H1 (cell line): Measurements from ENCODE around the gene POLN. TPM values are rescaled to one million over a fixed set of nuclear protein-coding genes. Genes with fewer than 3 reads are reported as not detected.

Experiments
- CTCF ChIA-PET: fragments of 300-600 bp; sonication (Branson Sonifier 250); formaldehyde crosslinking; loops from one replicate; lab custom pipeline; 2021; ENCODE audit not compliant: partially characterized antibody; lab: Charles Lee
- POLR2A ChIA-PET: fragments of 300-600 bp; sonication (Branson Sonifier 250); formaldehyde crosslinking; loops from one replicate; lab custom pipeline; 2021; ENCODE audit warnings: inconsistent platforms; ENCODE audit not compliant: partially characterized antibody; lab: Charles Lee
- DNase-seq, 2 experiments: peaks; one replicate each; pipeline versions ENCODE4 v3.0.0 to v3.0.0-alpha.2; 2010 to 2022; ENCODE audit warnings: low spot score in 2 of 2, low read depth in 1 of 2, mixed read lengths in 1 of 2
- FAIRE-seq: peaks from 2 replicates; lab custom pipeline; 2011; peaks lifted over from hg19 to GRCh38; lab: Jason Lieb, UNC
- H2AFZ ChIP-seq: 2 replicates; pipeline ENCODE4 v1.8.1; 2012; ENCODE audit warnings: low read length, inconsistent platforms
- H2AK5ac ChIP-seq: 2 replicates; pipeline ENCODE4 v1.6.1; 2013; ENCODE audit warnings: low read depth, low read length
- H2BK120ac ChIP-seq: replicated peaks from 2 replicates; pipeline ENCODE3; 2013; ENCODE audit warnings: low read depth, low read length, inconsistent platforms
- H2BK12ac ChIP-seq: 2 replicates; pipeline ENCODE4 v1.6.1; 2013; ENCODE audit warnings: low read depth, low read length
- H2BK15ac ChIP-seq: 2 replicates; pipeline ENCODE4 v1.6.1; 2013; ENCODE audit warnings: low read length
- H2BK20ac ChIP-seq: 2 replicates; pipeline ENCODE4 v1.6.1; 2013; ENCODE audit warnings: low read length
- H2BK5ac ChIP-seq: 2 replicates; pipeline ENCODE4 v1.6.1; 2013; ENCODE audit warnings: low read depth, low read length
- H3K14ac ChIP-seq: 2 replicates; pipeline ENCODE4 v1.6.1; 2013; ENCODE audit warnings: inconsistent platforms; ENCODE audit not compliant: insufficient read length
- H3K18ac ChIP-seq: 2 replicates; pipeline ENCODE4 v1.6.1; 2013; ENCODE audit warnings: low read length; ENCODE audit errors: extremely low read depth
- H3K23ac ChIP-seq: 2 replicates; pipeline ENCODE4 v1.6.1; 2013; ENCODE audit warnings: inconsistent platforms; ENCODE audit not compliant: insufficient read length
- H3K23me2 ChIP-seq: 2 replicates; pipeline ENCODE4 v1.6.1; 2013; ENCODE audit warnings: low read depth, low read length
- H3K27ac ChIP-seq: 2 replicates; pipeline ENCODE4 v1.6.1; 2011; ENCODE audit warnings: low read depth, low read length, inconsistent platforms
- H3K27me3 ChIP-seq, 4 experiments: replicated peaks in 1 of 4; 1 replicate in 1 of 4; 2 replicates in 3 of 4; pipeline versions ENCODE4 v1.6.1 to v1.8.1; 2011 to 2013; ENCODE audit warnings: low read length in 3 of 4, mild to moderate bottlenecking in 3 of 4, inconsistent platforms in 2 of 4, mixed read lengths in 2 of 4, moderate library complexity in 1 of 4; ENCODE audit not compliant: control insufficient read depth in 3 of 4, insufficient read depth in 3 of 4; ENCODE audit errors: extremely low read depth in 1 of 4
- H3K36me3 ChIP-seq, 4 experiments: 2 replicates each; pipeline versions ENCODE4 v1.6.1 to v1.8.1; 2011 to 2013; ENCODE audit warnings: mild to moderate bottlenecking in 4 of 4, low read length in 3 of 4, moderate library complexity in 2 of 4, control low read depth in 1 of 4, inconsistent platforms in 1 of 4; ENCODE audit not compliant: insufficient read depth in 4 of 4, control insufficient read depth in 2 of 4
- H3K4ac ChIP-seq: replicated peaks from 2 replicates; pipeline ENCODE3; 2013; ENCODE audit warnings: low read length, low read depth, mixed read lengths, inconsistent platforms; ENCODE audit not compliant: insufficient read length
- H3K4me1 ChIP-seq, 4 experiments: replicated peaks in 1 of 4; 1 replicate in 1 of 4; 2 replicates in 3 of 4; pipeline versions ENCODE4 v1.6.1 to v1.8.1; 2011 to 2013; ENCODE audit warnings: low read length in 3 of 4, inconsistent platforms in 2 of 4, mixed read lengths in 1 of 4; ENCODE audit not compliant: insufficient read depth in 4 of 4, control insufficient read depth in 3 of 4
- H3K4me2 ChIP-seq, 2 experiments: 2 replicates each; pipeline versions ENCODE4 v1.6.1 to v1.8.1; 2011 to 2013; ENCODE audit warnings: low read depth in 2 of 2, low read length in 2 of 2, control low read depth in 1 of 2, inconsistent platforms in 1 of 2, mild to moderate bottlenecking in 1 of 2; ENCODE audit not compliant: insufficient read depth in 1 of 2
- H3K4me3 ChIP-seq, 4 experiments: fragments of 200-600, 300-600 bp in 1 of 4; sonication (generic), shearing (Covaris generic), sonication (Bioruptor Twin) in 1 of 4; 2 replicates each; pipeline versions ENCODE4 v1.5.1 to v1.8.1; 2011 to 2016; ENCODE audit warnings: low read length in 4 of 4, low read depth in 3 of 4, control low read depth in 2 of 4, inconsistent platforms in 2 of 4, mild to moderate bottlenecking in 2 of 4, mixed read lengths in 1 of 4, moderate library complexity in 1 of 4; ENCODE audit not compliant: insufficient read depth in 2 of 4; ENCODE audit errors: extremely low read depth in 1 of 4
- H3K56ac ChIP-seq: replicated peaks from 2 replicates; pipeline ENCODE3; 2013; ENCODE audit warnings: low read depth, mild to moderate bottlenecking, mixed read lengths, low read length, inconsistent platforms; ENCODE audit not compliant: insufficient read length
- H3K79me1 ChIP-seq: 2 replicates; pipeline ENCODE4 v1.6.1; 2013; ENCODE audit warnings: low read depth, low read length, control low read depth
- H3K79me2 ChIP-seq, 2 experiments: 2 replicates each; pipeline versions ENCODE4 v1.6.1 to v1.8.1; 2012 to 2013; ENCODE audit warnings: low read length in 2 of 2, mild to moderate bottlenecking in 2 of 2, inconsistent platforms in 1 of 2; ENCODE audit not compliant: insufficient read depth in 2 of 2, control insufficient read depth in 1 of 2
- H3K9ac ChIP-seq, 4 experiments: replicated peaks in 1 of 4; 1 replicate in 1 of 4; 2 replicates in 3 of 4; pipeline versions ENCODE4 v1.6.1 to v1.8.1; 2011 to 2013; ENCODE audit warnings: low read depth in 3 of 4, low read length in 3 of 4, control low read depth in 2 of 4, mild to moderate bottlenecking in 2 of 4, moderate library complexity in 2 of 4, inconsistent platforms in 1 of 4; ENCODE audit errors: extremely low read depth in 1 of 4
- H3K9me3 ChIP-seq, 2 experiments: 2 replicates each; pipeline versions ENCODE4 v1.6.1 to v1.8.1; 2012 to 2013; ENCODE audit warnings: mild to moderate bottlenecking in 2 of 2, moderate library complexity in 2 of 2, control low read depth in 1 of 2, inconsistent platforms in 1 of 2, low read depth in 1 of 2, low read length in 1 of 2, mixed read lengths in 1 of 2; ENCODE audit not compliant: insufficient read depth in 2 of 2
- H4K20me1 ChIP-seq, 2 experiments: replicated peaks in 1 of 2; 2 replicates each; pipeline versions ENCODE3 to v1.8.1; 2011 to 2013; ENCODE audit warnings: inconsistent platforms in 2 of 2, low read length in 2 of 2, mild to moderate bottlenecking in 1 of 2; ENCODE audit not compliant: insufficient read depth in 2 of 2, control insufficient read depth in 1 of 2
- H4K5ac ChIP-seq: 2 replicates; pipeline ENCODE4 v1.6.1; 2013; ENCODE audit warnings: low read length, low read depth, mixed read lengths, inconsistent platforms; ENCODE audit not compliant: insufficient read length
- H4K8ac ChIP-seq: 2 replicates; pipeline ENCODE4 v1.8.0; 2013; ENCODE audit warnings: mild to moderate bottlenecking, moderate library complexity, low read length, inconsistent platforms; ENCODE audit not compliant: insufficient read depth; ENCODE audit errors: extremely low read depth
- H4K91ac ChIP-seq: replicated peaks from 2 replicates; pipeline ENCODE3; 2013; ENCODE audit warnings: low read length, mixed read lengths, inconsistent platforms; ENCODE audit not compliant: insufficient read length
- BRCA1 ChIP-seq: IDR thresholded peaks from 2 replicates; pipeline ENCODE4 v1.6.1; 2012; ENCODE audit warnings: low read depth, low read length, improper control_type of control experiment
- CBX8 ChIP-seq: fragments of 300-800, 300-1000 bp; sonication (generic); IDR thresholded peaks from 2 replicates; pipeline ENCODE4 v1.7.1; 2016; ENCODE audit warnings: low read depth, low read length, borderline replicate concordance
- CHD1 ChIP-seq: IDR thresholded peaks from 2 replicates; pipeline ENCODE4 v1.6.1; 2012; ENCODE audit warnings: low read depth, low read length, improper control_type of control experiment
- CREB1 ChIP-seq: IDR thresholded peaks from 2 replicates; pipeline ENCODE4 v1.6.1; 2012; ENCODE audit warnings: inconsistent platforms
- E2F6 ChIP-seq: IDR thresholded peaks from 2 replicates; pipeline ENCODE4 v1.6.1; 2012; ENCODE audit warnings: inconsistent platforms
- HDAC2 ChIP-seq, 2 experiments: fragments of 300-600 bp in 1 of 2; sonication (generic) in 1 of 2; IDR thresholded peaks; 2 replicates each; pipeline ENCODE4 v1.6.1; 2011 to 2012; ENCODE audit warnings: low read depth in 2 of 2, low read length in 2 of 2, mild to moderate bottlenecking in 2 of 2, moderate library complexity in 2 of 2, borderline replicate concordance in 1 of 2, inconsistent platforms in 1 of 2
- MAX ChIP-seq: IDR thresholded peaks from 2 replicates; pipeline ENCODE4 v1.6.1; 2012; ENCODE audit warnings: inconsistent platforms
- RFX5 ChIP-seq: IDR thresholded peaks from 2 replicates; pipeline ENCODE4 v1.6.1; 2011; ENCODE audit warnings: low read depth, low read length, improper control_type of control experiment, borderline replicate concordance
- RXRA ChIP-seq: IDR thresholded peaks from 2 replicates; pipeline ENCODE4 v1.6.1; 2011; ENCODE audit warnings: low read depth, mild to moderate bottlenecking, low read length, moderate library complexity; ENCODE audit not compliant: insufficient read depth
- SIX5 ChIP-seq: IDR thresholded peaks from 2 replicates; pipeline ENCODE4 v1.6.1; 2011; ENCODE audit warnings: mild to moderate bottlenecking, low read depth, low read length
- SP1 ChIP-seq: IDR thresholded peaks from 2 replicates; pipeline ENCODE4 v1.6.1; 2011; ENCODE audit warnings: low read depth, low read length
- ZNF274 ChIP-seq: IDR thresholded peaks from 2 replicates; pipeline ENCODE4 v1.7.0; 2012; ENCODE audit warnings: low read length, borderline replicate concordance; ENCODE audit errors: extremely low read depth
- WGBS, 2 experiments: shearing (Covaris generic) in 1 of 2; methylation state at CpG; one replicate each; pipeline versions ENCODE4 v1.1.6 to v1.1.7; 2013 to 2015; ENCODE audit warnings: low lambda C conversion rate in 2 of 2, mixed read lengths in 2 of 2, inconsistent platforms in 1 of 2, low coverage in 1 of 2, missing lambda C conversion rate in 1 of 2; ENCODE audit not compliant: insufficient replicate concordance in 2 of 2, insufficient coverage in 1 of 2, insufficient read length in 1 of 2; ENCODE audit errors: extremely low coverage in 1 of 2, missing lambda C conversion rate in 1 of 2; 5-methylcytosine and 5-hydroxymethylcytosine counted together
- polyA plus RNA-seq, 7 experiments: library from polyadenylated mRNA; depleted of rRNA in 3 of 7; stranded (reverse) in 5 of 7; unstranded in 2 of 7; fragments of >200 nt in 5 of 7; fragments of 200-250 nt in 2 of 7; gene quantifications; 1 replicate in 5 of 7; 2 replicates in 1 of 7; 4 replicates in 1 of 7; pipeline versions ENCODE4 v1.2.1 to v1.2.3, GENCODE V29; 2011 to 2013; ENCODE audit warnings: missing spikeins in 2 of 7, mixed read lengths in 2 of 7
- total RNA-seq: library from RNA; stranded (reverse); fragmentation: NEBNext Ultra II Directional; extraction: Animal tissue kit (Norgen Biotek cat#: 25700); gene quantifications from 2 replicates; pipeline ENCODE4 v1.2.1, GENCODE V29; 2021

Gene POLN
- total and polyA plus RNA-seq, 2 of the 8 experiments (the other 6 are each of a cell fraction or from before 2014, with no cell fraction given): 0.98 to 1.5 TPM

- H3K4ac ChIP-seq: no peak overlapping the region
- peaks cover 0 to 5% (median 4%) of the 10 kb centered on the region in 4 experiments; a peak in 5 of 7 replicates for H3K4me1 ChIP-seq
- ChIA-PET POLR2A (interaction anchor here (0.8 kb wide), 1 partner anchor 10 kb away, joined by 3 read pairs; no protein-coding TSS in a partner anchor), CTCF (interaction anchor here (0.9 to 1.1 kb wide), 3 partner anchors 16 to 25 kb away, joined by 3 to 4 read pairs (median 3); no protein-coding TSS in a partner anchor)
- no peak overlapping the region for H3K56ac ChIP-seq
- no peak overlapping the region for H4K91ac ChIP-seq
- no peak overlapping the region for H3K23ac ChIP-seq
- H3K9me3 ChIP-seq: no peaks in the 10 kb centered on the region
- no peaks in the 10 kb centered on the region; the same call in 1 of the 2 replicates for H3K23me2 ChIP-seq
- no peak overlapping the region for H2AK5ac ChIP-seq
- H3K79me2 ChIP-seq: no peaks in the 10 kb centered on the region
- H2AFZ ChIP-seq: no peak overlapping the region
- H3K14ac ChIP-seq: no peak overlapping the region
- no peak overlapping the region for H3K4me2 ChIP-seq
- no peak overlapping the region for H2BK12ac ChIP-seq
- H3K36me3 ChIP-seq: no peaks in the 10 kb centered on the region
- H2BK120ac ChIP-seq: no peak overlapping the region
- no peaks in the 10 kb centered on the region for H3K79me1 ChIP-seq
- 77% methylated on average over 10 of the region's 10 CpGs; no CpG with 5 or more reads in 1 of the 2 experiments for WGBS, 2 experiments
- H3K4me3 ChIP-seq: no peak overlapping the region
- no peak overlapping the region for H3K27ac ChIP-seq
- no peak overlapping the region for H4K8ac ChIP-seq
- H4K20me1 ChIP-seq: no peaks in the 10 kb centered on the region
- no peak overlapping the region for H4K5ac ChIP-seq
- peaks cover 0 to 7% (median 5%) of the 10 kb centered on the region in 4 experiments; a peak in 6 of 7 replicates for H3K27me3 ChIP-seq
- no peak overlapping the region for H2BK5ac ChIP-seq
- H2BK15ac ChIP-seq: no peak overlapping the region
- H3K18ac ChIP-seq: no peak overlapping the region
- no peak for DNase-seq
- no peak overlapping the region for H2BK20ac ChIP-seq
- H3K9ac ChIP-seq: no peak overlapping the region
- no peak for FAIRE-seq
- no peak for TF ChIP-seq CBX8
- TF ChIP-seq HDAC2 (IDR thresholded peaks at IDR 0.05; ENCODE audit: borderline replicate concordance in 1 of 2, low read depth in 2 of 2, low read length in 2 of 2): no peak
- no peak for TF ChIP-seq CHD1
- TF ChIP-seq SP1: no peak
- no peak for TF ChIP-seq SIX5
- no peak for TF ChIP-seq MAX
- no peak for TF ChIP-seq ZNF274
- no peak for TF ChIP-seq BRCA1
- TF ChIP-seq RXRA: no peak
- no peak for TF ChIP-seq CREB1
- no peak for TF ChIP-seq E2F6
- TF ChIP-seq RFX5: no peak
Measured at GRCh38 chr4:2051086-2051485, 190.8 kb downstream of the POLN start.
